ENCODE measurements around the gene GSX2.

Gene GSX2

DNA sequence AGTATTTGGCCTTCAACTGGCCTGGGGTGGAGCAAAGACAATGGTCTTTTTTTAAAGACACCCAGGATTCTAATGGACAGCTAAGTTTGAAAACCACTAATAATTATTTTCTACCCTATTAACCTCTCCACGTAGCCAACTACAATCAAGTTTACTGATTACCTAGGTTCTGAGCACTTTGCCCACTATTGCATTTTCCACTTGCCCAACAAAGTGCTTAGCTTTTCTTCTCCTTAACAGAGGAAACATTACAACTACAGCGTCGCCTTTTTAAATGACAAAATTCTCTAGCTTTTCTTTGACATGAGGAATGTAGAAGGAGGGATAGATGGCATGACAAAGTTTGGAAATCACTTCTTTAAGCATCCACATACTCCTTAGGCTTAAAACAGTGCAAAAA lies 37.6 kb upstream of the GSX2 start:
- H3K27me3 ChIP-seq (ENCODE audit: low read length) = no peaks in the 10 kb centered on the region
- no peak overlapping the region for H2AFZ ChIP-seq (ENCODE audit: low read depth, low read length, severe bottlenecking)
- H3K9me3 ChIP-seq (ENCODE audit: insufficient read depth, low read length) = no peaks in the 10 kb centered on the region
- H3K4me3 ChIP-seq (ENCODE audit: insufficient read depth, low read length, poor library complexity, severe bottlenecking) = peak overlapping the region; percentile 81
- H4K20me1 ChIP-seq (ENCODE audit: low read depth, low read length) = no peaks in the 10 kb centered on the region
- peak overlapping the region; percentile 85 for H3K9ac ChIP-seq (ENCODE audit: low read length)
- peaks cover 5% of the 10 kb centered on the region; the same call in 1 of the 2 replicates for H3F3A ChIP-seq (ENCODE audit: insufficient read depth)
- TF ChIP-seq EZH2phosphoT487 (conservative IDR thresholded peaks at IDR 0.05; ENCODE audit: low read length) = no peak
- no peak for TF ChIP-seq CTCF (IDR thresholded peaks at IDR 0.05; ENCODE audit: insufficient read depth, low read length, poor library complexity, severe bottlenecking)
- no peaks in the 10 kb centered on the region for H3K36me3 ChIP-seq (ENCODE audit: low read length)
- H3K79me2 ChIP-seq (ENCODE audit: insufficient read depth, low read length) = peaks cover 66% of the 10 kb centered on the region
- no peaks in the 10 kb centered on the region for H3K9me2 ChIP-seq (replicated peaks; ENCODE audit: insufficient read depth, low read length)
- 0 out of 2 replicates have a peak overlapping the region, but pooled peaks have one; percentile 72 for H3K27ac ChIP-seq (ENCODE audit: low read depth, low read length)
- peak overlapping the region; percentile 88 for H3K4me2 ChIP-seq (ENCODE audit: low read depth, low read length, poor library complexity, severe bottlenecking)

- no peaks in the 10 kb centered on the region for H3K9me3 ChIP-seq (ENCODE audit: insufficient read depth, low read length)
- H3K4me2 ChIP-seq (ENCODE audit: low read depth, low read length, poor library complexity, severe bottlenecking) = peak overlapping the region; percentile 88
- H2AFZ ChIP-seq (ENCODE audit: low read depth, low read length, severe bottlenecking) = no peak overlapping the region
- H3K9me2 ChIP-seq (replicated peaks; ENCODE audit: insufficient read depth, low read length) = no peaks in the 10 kb centered on the region
- no peaks in the 10 kb centered on the region for H4K20me1 ChIP-seq (ENCODE audit: low read depth, low read length)
- no peaks in the 10 kb centered on the region for H3K36me3 ChIP-seq (ENCODE audit: low read length)
- peak overlapping the region; percentile 81 for H3K4me3 ChIP-seq (ENCODE audit: insufficient read depth, low read length, poor library complexity, severe bottlenecking)
- TF ChIP-seq CTCF (IDR thresholded peaks at IDR 0.05; ENCODE audit: insufficient read depth, low read length, poor library complexity, severe bottlenecking) (no peak), EZH2phosphoT487 (conservative IDR thresholded peaks at IDR 0.05; ENCODE audit: low read length) (no peak)
- no peaks in the 10 kb centered on the region for H3K27me3 ChIP-seq (ENCODE audit: low read length)
- peak overlapping the region; percentile 85 for H3K9ac ChIP-seq (ENCODE audit: low read length)
- peak overlapping the region; percentile 72 for H3K27ac ChIP-seq (ENCODE audit: low read depth, low read length)
- H3K79me2 ChIP-seq (ENCODE audit: insufficient read depth, low read length) = peaks cover 58% of the 10 kb centered on the region
- peaks cover 5% of the 10 kb centered on the region; the same call in 1 of the 2 replicates for H3F3A ChIP-seq (ENCODE audit: insufficient read depth)
Observed at GRCh38 chr4:54063229-54063628, 36.7 kb upstream of the GSX2 start.

- peaks cover 54% of the 10 kb centered on the region for H3K79me2 ChIP-seq (ENCODE audit: insufficient read depth, low read length)
Observed at GRCh38 chr4:54063737-54064316, 36.1 kb upstream of the GSX2 start.

More at GRCh38 chr4:54063737-54064316, 36.1 kb upstream of the GSX2 start:
- TF ChIP-seq EZH2phosphoT487 (conservative IDR thresholded peaks at IDR 0.05; ENCODE audit: low read length) = no peak
- H3K27ac ChIP-seq (ENCODE audit: low read depth, low read length) = peak overlapping the region; percentile 72
- no peaks in the 10 kb centered on the region for H4K20me1 ChIP-seq (ENCODE audit: low read depth, low read length)
- no peaks in the 10 kb centered on the region for H3K36me3 ChIP-seq (ENCODE audit: low read length)
- H3K4me3 ChIP-seq (ENCODE audit: insufficient read depth, low read length, poor library complexity, severe bottlenecking) = peak overlapping the region; percentile 81
- peak overlapping the region; percentile 88 for H3K4me2 ChIP-seq (ENCODE audit: low read depth, low read length, poor library complexity, severe bottlenecking)
- peak overlapping the region; percentile 85 for H3K9ac ChIP-seq (ENCODE audit: low read length)
- H3K27me3 ChIP-seq (ENCODE audit: low read length) = no peaks in the 10 kb centered on the region
- no peaks in the 10 kb centered on the region for H3K9me2 ChIP-seq (replicated peaks; ENCODE audit: insufficient read depth, low read length)
- H3K9me3 ChIP-seq (ENCODE audit: insufficient read depth, low read length) = no peaks in the 10 kb centered on the region
- H3F3A ChIP-seq (ENCODE audit: insufficient read depth) = peaks cover 5% of the 10 kb centered on the region; the same call in 1 of the 2 replicates
- H2AFZ ChIP-seq (ENCODE audit: low read depth, low read length, severe bottlenecking) = no peak overlapping the region

All from SU-DHL-6 (cell line).